HG03558 (cell line): ENCODE results near the gene TARBP2.
"Not testable (repeated sequence)": the region's sequence is repeated elsewhere in the genome, so short reads cannot be mapped to it uniquely, and the experiment has no call there.

Source experiments
- ATAC-seq: cut with Tn5 transposase; IDR thresholded peaks from one replicate; pipeline ENCODE4 v1.9.1; 2021; ENCODE audit warnings: moderate number of reproducible peaks; ENCODE audit not compliant: unreplicated experiment; ENCODE audit errors: extremely low read depth

The TARBP2 gene

GRCh38 chr12:53472056-53472582 lies 29.0 kb upstream of the TARBP2 start:
- no peak for ATAC-seq

DNA sequence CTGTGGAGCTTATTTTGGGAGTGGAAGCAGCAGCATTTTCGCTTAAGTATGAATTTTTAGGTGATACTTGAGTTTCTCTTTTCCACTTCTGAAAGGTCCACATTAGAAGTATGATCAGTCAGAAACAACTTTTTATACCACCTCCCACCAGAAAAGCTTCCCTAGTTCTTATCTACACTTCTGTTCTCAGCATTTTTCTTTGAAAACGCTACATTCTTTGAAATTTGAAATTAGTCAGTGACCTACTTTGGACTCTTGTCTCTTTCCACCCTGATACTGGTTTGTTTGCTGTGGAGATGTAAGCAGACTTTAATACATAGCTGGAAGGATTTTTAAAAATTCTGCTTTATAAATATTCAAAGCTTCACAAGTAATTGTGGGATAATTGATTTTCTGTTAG lies 27.0 kb upstream of the TARBP2 start:
- no peak for ATAC-seq

- no peak for ATAC-seq
Measured at GRCh38 chr12:53474819-53475218, 26.3 kb upstream of the TARBP2 start.

- ATAC-seq = no peak
Measured at GRCh38 chr12:53476769-53477209, 24.3 kb upstream of the TARBP2 start.

GRCh38 chr12:53478865-53479264 lies 22.2 kb upstream of the TARBP2 start:
- no peak for ATAC-seq

DNA sequence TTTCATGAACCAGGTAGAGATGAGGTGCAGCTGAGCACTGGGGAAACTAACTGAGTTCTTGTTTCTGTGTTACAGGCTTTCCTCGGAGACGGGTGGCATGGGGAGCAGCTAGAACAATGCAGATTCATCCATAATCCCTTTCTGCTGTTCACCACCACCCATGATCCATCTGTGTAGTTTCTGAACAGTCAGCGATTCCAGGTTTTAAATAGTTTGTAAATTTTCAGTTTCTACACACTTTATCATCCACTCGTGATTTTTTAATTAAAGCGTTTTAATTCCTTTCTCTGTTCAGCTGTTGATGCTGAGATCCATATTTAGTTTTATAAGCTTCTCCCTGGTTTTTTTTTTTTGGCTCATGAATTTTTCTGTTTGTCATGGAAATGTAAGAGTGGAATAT lies 21.8 kb upstream of the TARBP2 start:
- no peak for ATAC-seq

DNA sequence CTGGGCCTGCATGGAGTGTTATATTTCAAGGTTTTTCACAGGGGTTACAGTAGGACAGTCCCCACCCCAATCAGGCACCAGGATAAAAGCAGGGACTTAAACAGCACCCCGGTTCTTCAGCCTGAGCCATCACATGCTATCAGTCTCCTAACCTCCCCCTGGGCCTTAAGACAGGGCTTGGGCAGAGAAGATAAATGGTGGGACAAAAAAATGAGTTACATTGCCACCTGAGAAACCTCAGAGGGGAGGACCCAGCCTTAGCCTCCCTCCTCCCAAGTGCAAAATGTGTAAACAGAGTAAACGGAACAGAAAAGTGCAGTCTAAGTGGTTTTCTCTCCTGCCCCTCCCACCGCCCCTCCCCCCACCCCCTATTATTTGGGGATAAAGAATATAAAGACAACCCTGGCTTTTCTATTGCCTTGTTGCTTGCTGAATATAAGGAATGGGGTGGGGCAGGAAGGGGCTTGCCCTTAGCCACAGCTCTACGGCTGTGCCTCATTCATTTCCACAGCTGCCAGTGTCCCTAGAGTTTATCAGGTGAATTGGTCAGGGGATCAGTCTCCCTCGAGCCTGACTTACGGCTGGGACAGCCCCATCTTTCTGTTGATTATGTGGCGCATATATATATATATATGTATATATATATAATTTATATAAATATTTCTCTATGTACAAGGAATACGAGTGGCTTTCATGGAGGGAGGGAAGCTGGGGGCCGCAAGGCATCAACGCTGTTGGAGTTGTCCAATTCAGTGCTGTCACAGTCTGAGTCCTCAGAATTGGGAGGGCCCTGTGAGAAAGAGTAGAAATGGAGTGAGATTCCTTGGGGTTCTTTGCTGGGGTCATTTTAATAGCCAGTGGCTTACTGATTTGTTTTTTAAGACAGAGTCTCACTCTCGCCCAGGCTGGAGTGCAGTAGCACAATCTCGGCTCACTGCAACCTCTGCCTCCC lies 20.3 kb upstream of the TARBP2 start:
- no peak for ATAC-seq

- not testable (repeated sequence) for ATAC-seq
Measured at GRCh38 chr12:53481458-53481857, 19.6 kb upstream of the TARBP2 start.

- no peak for ATAC-seq
Measured at GRCh38 chr12:53481939-53482586, 19.0 kb upstream of the TARBP2 start.

DNA sequence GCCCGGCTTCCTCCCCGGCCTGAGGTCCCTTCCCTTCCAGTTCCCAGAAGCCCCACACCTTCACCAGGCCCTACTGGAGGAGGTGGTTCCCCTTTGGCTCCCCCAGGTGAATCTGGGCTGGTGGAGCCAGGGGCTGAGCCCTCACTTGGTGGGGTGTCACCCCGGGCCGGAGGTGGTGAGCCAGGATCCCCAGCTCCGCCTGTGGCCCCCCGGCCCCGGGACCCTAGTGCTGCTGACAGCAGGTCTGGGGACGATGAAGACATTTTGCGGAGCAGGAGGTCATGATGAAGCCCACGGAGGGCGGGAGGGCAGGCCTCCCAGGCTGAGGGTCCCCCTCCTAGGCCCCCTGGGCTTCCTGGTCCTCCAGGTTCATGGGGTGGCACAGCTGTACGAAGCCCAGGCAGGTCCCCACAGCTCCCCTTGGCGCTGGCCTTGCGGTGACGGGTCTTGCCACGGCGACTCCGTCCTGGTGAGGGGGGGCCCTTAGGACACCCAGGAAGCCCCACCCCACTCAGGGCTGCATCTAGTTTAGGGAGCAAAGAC lies 18.4 kb upstream of the TARBP2 start:
- no peak for ATAC-seq

DNA sequence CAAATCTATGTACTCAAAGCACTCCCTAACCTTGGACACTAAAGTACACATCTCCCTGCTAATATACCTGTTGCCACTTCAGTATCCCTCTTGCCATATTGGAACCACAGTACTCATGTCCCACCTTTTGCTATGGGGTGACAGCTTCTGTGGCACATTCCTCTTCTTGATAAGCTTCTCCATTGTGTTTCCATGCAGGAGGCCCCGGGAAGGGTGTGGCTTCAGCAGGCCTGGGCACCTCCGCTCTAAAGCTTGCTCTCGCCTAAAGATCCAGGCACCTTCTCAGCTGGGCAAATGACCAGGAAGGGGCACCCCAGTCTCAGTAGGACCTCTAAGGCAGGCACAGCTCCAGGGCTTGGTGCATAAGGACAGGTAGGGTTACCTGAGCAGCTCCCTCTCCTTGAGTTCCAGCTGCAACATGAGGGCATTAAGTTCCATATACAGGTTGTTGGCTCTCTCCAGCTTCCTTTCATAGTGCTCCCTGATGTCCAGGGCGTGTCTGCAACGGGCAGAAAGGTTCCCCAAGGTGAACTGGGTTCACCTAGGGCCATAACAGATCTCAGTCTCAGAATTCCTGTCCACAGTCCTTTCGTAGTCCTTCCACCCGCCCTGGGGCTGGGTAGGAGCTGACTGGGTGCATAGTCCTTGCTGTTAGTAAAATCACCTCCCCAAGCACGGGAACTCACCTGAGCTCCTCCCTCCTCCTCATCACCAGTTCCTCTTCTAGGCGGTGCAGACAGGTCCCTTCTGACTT lies 17.7 kb upstream of the TARBP2 start:
- ATAC-seq = no peak

GRCh38 chr12:53483979-53484377 lies 17.1 kb upstream of the TARBP2 start:
- ATAC-seq = no peak

DNA sequence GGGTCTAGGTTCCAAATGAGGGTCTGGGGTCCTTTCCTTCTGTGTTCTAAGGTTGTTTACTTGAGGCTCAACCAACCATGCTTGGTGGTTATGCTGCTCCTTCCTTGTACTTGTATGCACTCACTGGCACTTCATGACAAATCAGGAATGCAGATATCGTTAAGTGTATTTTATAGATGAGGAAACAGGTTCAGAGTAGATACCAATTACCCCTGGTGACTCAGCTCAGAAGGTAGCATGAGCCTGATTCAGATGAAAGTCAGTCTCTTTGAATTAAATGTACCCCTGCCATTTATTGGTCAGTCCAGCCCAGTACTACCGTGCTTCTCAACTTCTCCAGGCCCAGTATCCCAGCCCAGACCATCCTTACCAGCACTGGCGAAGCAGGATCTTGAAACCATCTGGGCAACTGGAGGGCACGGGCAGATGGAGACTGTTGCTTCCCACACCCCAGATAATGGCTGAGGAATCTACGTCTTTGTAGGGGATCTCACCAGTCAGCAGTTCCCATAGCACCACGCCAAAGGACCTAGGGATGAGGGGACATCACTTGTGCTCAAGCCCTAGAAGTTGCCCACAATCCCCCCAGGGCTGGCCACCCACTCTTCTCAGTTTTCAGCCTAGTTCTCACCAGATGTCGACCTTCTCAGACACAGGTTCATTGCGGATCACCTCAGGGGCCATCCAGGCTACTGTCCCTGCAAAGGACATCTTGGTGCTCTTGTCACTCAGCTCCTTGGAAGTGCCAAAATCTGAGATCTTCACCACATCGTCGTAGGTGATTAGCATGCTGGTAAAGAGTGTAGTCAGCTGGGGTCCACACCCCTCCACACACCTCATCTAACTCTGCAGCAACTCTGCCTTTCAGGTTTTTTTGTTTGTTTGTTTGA lies 16.2 kb upstream of the TARBP2 start:
- ATAC-seq = no peak

GRCh38 chr12:53485955-53486735 lies 14.9 kb upstream of the TARBP2 start:
- no peak for ATAC-seq

DNA sequence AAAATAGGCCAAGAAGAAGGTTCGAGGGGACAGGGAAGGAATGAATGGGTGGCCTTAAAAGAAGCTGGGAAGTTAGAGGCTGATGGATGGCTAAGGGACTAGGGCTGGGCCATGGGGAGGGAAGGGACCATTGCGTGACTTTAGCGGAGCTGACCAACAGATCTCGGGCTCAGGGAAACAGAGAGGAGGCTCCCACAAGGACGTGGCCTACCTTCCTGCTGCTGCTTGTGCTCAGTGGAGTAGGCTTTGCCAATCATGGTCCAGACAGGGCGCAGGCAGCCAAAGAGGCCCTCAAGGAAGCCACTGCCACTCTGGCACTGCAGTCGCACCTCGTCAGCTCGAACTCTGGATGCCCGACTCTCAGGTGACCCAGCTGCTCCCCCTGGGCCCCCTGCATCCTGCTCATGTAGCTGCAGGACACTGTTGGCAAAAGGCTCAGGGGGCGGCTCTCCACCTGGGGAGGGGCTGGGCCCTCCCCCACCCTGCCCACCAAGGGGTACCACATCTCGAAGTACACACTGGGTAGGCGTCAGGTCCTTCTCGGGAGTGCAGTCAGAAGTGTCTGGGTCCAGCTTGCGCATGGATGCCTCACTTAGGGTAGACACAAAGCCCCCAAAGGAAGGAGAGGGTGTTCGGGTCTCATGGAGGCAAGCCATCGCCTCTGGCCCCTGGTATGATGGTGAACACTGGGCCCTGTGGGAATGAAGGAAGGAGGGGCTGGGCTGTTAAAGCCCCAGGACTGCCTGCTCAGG lies 14.2 kb upstream of the TARBP2 start:
- ATAC-seq = no peak

DNA sequence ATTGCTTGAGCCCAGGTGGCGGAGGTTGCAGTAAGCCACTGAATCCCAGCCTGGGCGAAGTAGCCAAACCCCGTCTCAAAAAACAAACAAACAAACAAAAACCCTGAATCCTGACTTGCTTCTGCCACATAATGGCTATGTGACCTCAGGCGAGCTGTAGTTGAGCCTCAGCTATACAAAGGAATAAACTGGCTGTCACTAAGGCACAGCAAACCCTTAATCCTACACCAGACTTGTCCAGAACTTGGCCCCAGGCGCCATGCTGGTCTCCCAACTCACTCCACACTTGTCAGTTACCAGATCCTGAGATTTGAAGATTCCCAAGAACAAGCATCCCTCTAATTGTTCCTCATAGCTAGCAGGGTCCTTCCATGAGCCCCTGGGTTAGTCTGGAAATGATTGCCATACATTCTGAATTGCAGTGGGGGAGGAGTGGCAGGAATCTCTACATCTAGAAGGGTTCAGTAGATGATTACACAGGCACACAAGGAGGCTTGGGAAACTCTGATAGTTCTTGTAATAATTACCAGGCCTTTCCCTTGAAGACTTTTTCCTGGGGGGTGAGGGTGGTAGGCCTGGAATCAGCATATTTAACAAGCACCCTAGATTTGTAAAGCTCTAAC lies 11.7 kb upstream of the TARBP2 start:
- no peak for ATAC-seq

DNA sequence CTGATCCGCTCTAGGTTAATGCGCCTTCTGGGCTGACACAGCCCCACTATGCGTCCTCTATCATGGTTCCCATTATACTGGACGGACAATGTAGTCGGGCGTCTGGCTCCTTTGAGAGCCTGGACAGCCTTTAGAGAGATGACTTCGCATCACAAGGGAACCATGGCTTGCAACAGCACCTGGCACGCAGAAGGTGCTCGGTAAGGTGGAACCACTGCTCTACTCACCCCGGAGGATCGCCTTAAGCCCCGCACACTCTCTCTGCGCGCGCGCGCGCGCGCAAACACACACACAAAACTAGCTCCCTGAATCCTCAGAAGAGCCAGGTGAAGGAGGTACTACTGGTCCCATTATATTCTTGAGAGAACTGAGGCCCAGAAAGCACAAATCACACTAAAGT lies 8.9 kb upstream of the TARBP2 start:
- no peak for ATAC-seq
